Endothelial cell of umbilical vein (primary cell): ENCODE results near the gene CCDC194. TPM values are rescaled to one million over a fixed set of nuclear protein-coding genes. Genes with fewer than 3 reads are reported as not detected.
"Not testable (repeated sequence)": the region's sequence is repeated elsewhere in the genome, so short reads cannot be mapped to it uniquely, and the experiment has no call there.

Source experiments
- BruUV-seq: library from RNA; stranded (reverse); fragments of 400-500 nt; replicated peaks from 2 replicates; lab custom pipeline; 2021; lab: Mats Ljungman, UMichigan
- CTCF ChIA-PET: fragments of 300-600, 350-600 bp; sonication (Branson Sonifier 250); formaldehyde crosslinking; loops from one replicate; lab custom pipeline; 2021; ENCODE audit warnings: antibody characterized with exemption, inconsistent platforms; lab: Charles Lee
- POLR2A ChIA-PET: fragments of 300-600, 350-600 bp; sonication (Branson Sonifier 250); formaldehyde crosslinking; loops from one replicate; lab custom pipeline; 2021; ENCODE audit warnings: antibody characterized with exemption, inconsistent platforms; lab: Charles Lee
- DNase-seq: peaks from one replicate; pipeline ENCODE4 v3.0.0-alpha.2; 2011; ENCODE audit warnings: low read depth, low spot score
- FAIRE-seq: peaks from 2 replicates; lab custom pipeline; 2011; peaks lifted over from hg19 to GRCh38; lab: Jason Lieb, UNC
- H2AFZ ChIP-seq: 2 replicates; pipeline ENCODE4 v1.6.0; 2012; ENCODE audit warnings: low read depth, low read length, control low read depth, inconsistent platforms
- H3K27ac ChIP-seq: 2 replicates; pipeline ENCODE4 v1.5.1; 2011; ENCODE audit warnings: low read depth, mild to moderate bottlenecking, control low read depth, low read length, moderate library complexity; ENCODE audit not compliant: insufficient read depth
- H3K27me3 ChIP-seq, 2 experiments: 2 replicates each; pipeline versions ENCODE4 v1.6.0 to v1.6.1; 2011; ENCODE audit warnings: low read length in 2 of 2, mixed read lengths in 1 of 2; ENCODE audit not compliant: control insufficient read depth in 2 of 2, insufficient read depth in 2 of 2
- H3K36me3 ChIP-seq, 2 experiments: 2 replicates in 1 of 2; 3 replicates in 1 of 2; pipeline ENCODE4 v1.5.1; 2011; ENCODE audit warnings: low read length in 2 of 2, mild to moderate bottlenecking in 1 of 2, moderate library complexity in 1 of 2; ENCODE audit not compliant: control insufficient read depth in 2 of 2, insufficient read depth in 2 of 2; ENCODE audit errors: extremely low read depth in 1 of 2
- H3K4me1 ChIP-seq: 3 replicates; pipeline ENCODE4 v1.5.1; 2011; ENCODE audit warnings: mild to moderate bottlenecking, low read length; ENCODE audit not compliant: control insufficient read depth, insufficient read depth; ENCODE audit errors: extremely low read depth
- H3K4me2 ChIP-seq: 2 replicates; pipeline ENCODE4 v1.6.1; 2011; ENCODE audit warnings: low read length, control low read depth, mixed read lengths; ENCODE audit not compliant: insufficient read depth
- H3K4me3 ChIP-seq, 3 experiments: fragments of 200-600 bp in 1 of 3; sonication (generic), shearing (Covaris generic) in 1 of 3; replicated peaks in 1 of 3; 2 replicates each; pipeline ENCODE4 v1.5.1; 2011 to 2016; ENCODE audit warnings: control low read depth in 3 of 3, low read length in 3 of 3, mild to moderate bottlenecking in 2 of 3, inconsistent platforms in 1 of 3, low read depth in 1 of 3, moderate library complexity in 1 of 3; ENCODE audit not compliant: insufficient read depth in 1 of 3
- H3K79me2 ChIP-seq: 2 replicates; pipeline ENCODE4 v1.6.0; 2012; ENCODE audit warnings: low read length, inconsistent platforms; ENCODE audit not compliant: control insufficient read depth, insufficient read depth
- H3K9ac ChIP-seq: replicated peaks from 2 replicates; pipeline ENCODE3; 2011; ENCODE audit warnings: low read length, control low read depth; ENCODE audit not compliant: insufficient read depth; ENCODE audit errors: extremely low read depth
- H3K9me1 ChIP-seq: replicated peaks from 3 replicates; pipeline ENCODE4 v1.6.0; 2011; ENCODE audit warnings: mild to moderate bottlenecking, low read length; ENCODE audit not compliant: control insufficient read depth, insufficient read depth; ENCODE audit errors: extremely low read depth
- H3K9me3 ChIP-seq: replicated peaks from 2 replicates; pipeline ENCODE4 v1.5.1; 2012; ENCODE audit warnings: low read length, inconsistent platforms; ENCODE audit not compliant: control insufficient read depth, insufficient read depth
- H4K20me1 ChIP-seq: replicated peaks from 2 replicates; pipeline ENCODE3; 2011; ENCODE audit warnings: mild to moderate bottlenecking, low read length; ENCODE audit not compliant: control insufficient read depth, insufficient read depth; ENCODE audit errors: extremely low read depth
- CTCF ChIP-seq, 2 donors: IDR thresholded peaks; 1 replicate in 1 of 2; 2 replicates in 1 of 2; pipeline ENCODE4 v1.5.1; 2011; ENCODE audit warnings: low read length in 2 of 2, mild to moderate bottlenecking in 2 of 2, moderate library complexity in 2 of 2, control low read depth in 1 of 2, inconsistent platforms in 1 of 2, low read depth in 1 of 2; ENCODE audit not compliant: insufficient read depth in 1 of 2; ENCODE audit errors: extremely low read depth in 1 of 2
- EZH2 ChIP-seq: IDR thresholded peaks from 2 replicates; pipeline ENCODE4 v1.6.1; 2012; ENCODE audit warnings: borderline replicate concordance, low read depth, mild to moderate bottlenecking, moderate library complexity, low read length, inconsistent platforms; ENCODE audit not compliant: severe bottlenecking
- FOS ChIP-seq: IDR thresholded peaks from 2 replicates; pipeline ENCODE4 v1.6.1; 2011; ENCODE audit warnings: mild to moderate bottlenecking, low read length, moderate library complexity, borderline replicate concordance; ENCODE audit not compliant: insufficient read depth
- GATA2 ChIP-seq: IDR thresholded peaks from 2 replicates; pipeline ENCODE4 v1.7.0; 2011; ENCODE audit warnings: low read depth, mild to moderate bottlenecking, moderate library complexity, mixed read lengths, low read length; ENCODE audit not compliant: insufficient read length, insufficient read depth
- JUN ChIP-seq: IDR thresholded peaks from 2 replicates; pipeline ENCODE4 v1.6.1; 2011; ENCODE audit warnings: borderline replicate concordance, low read depth; ENCODE audit not compliant: insufficient read length, insufficient read depth
- MYC ChIP-seq: IDR thresholded peaks from one replicate; pipeline ENCODE4 v1.6.1; 2011; ENCODE audit warnings: mild to moderate bottlenecking, low read depth, low read length
- POLR2A ChIP-seq: IDR thresholded peaks from 2 replicates; pipeline ENCODE4 v1.6.1; 2012; ENCODE audit warnings: low read depth, mild to moderate bottlenecking, control low read depth, low read length
- POLR2AphosphoS5 ChIP-seq: IDR thresholded peaks from 2 replicates; pipeline ENCODE4 v1.6.1; 2012; ENCODE audit warnings: low read depth, mild to moderate bottlenecking, control low read depth, low read length, moderate library complexity; ENCODE audit not compliant: insufficient read depth
- dilution Hi-C: fragments of 300-500 bp; cut with MboI; formaldehyde crosslinking; loops from one replicate; pipeline ENCODE4 v1.15.0; 2019; ENCODE audit warnings: low sequenced_read_pairs; ENCODE audit not compliant: extremely low pct_ligation_motif_present
- intact Hi-C: fragments of 100-400 bp; cut with micrococcal nuclease; formaldehyde crosslinking; loops from one replicate; pipeline ENCODE4 v1.10.0; 2022
- polyA plus RNA-seq, 4 experiments: library from polyadenylated mRNA; depleted of rRNA in 3 of 4; stranded (reverse) in 3 of 4; unstranded in 1 of 4; fragments of >200 nt; gene quantifications; 2 replicates each; pipeline versions ENCODE4 v1.2.1 to v1.2.3, GENCODE V29; 2011 to 2012; ENCODE audit warnings: missing spikeins in 1 of 4
- total RNA-seq: library from RNA; stranded (reverse); gene quantifications from 2 replicates; pipeline ENCODE4 v1.2.3, GENCODE V29; 2021
- TF ChIP-seq, protein P1 (sequence below): IDR thresholded peaks from 2 replicates; pipeline ENCODE4 v1.6.1; 2011; ENCODE audit not compliant: insufficient read depth, insufficient read length

Gene CCDC194
- total and polyA plus RNA-seq, 2 donors (not counting 3 experiments of a cell fraction or from before 2014, with no cell fraction given), result 0.12 TPM; not detected in 1

- FAIRE-seq, H3K27ac ChIP-seq, H3K9me3 ChIP-seq, BruUV-seq, H3K4me1 ChIP-seq, H3K27me3 ChIP-seq, H2AFZ ChIP-seq, DNase-seq, H3K79me2 ChIP-seq, dilution Hi-C loops, H3K9ac ChIP-seq, H4K20me1 ChIP-seq, POLR2A ChIA-PET, H3K4me2 ChIP-seq, H3K4me3 ChIP-seq, H3K9me1 ChIP-seq, H3K36me3 ChIP-seq, intact Hi-C loops: not testable (repeated sequence)
- CTCF ChIA-PET, result interaction anchor here (0.6 kb wide), 1 partner anchor 59 kb away, joined by 3 read pairs; no protein-coding TSS in a partner anchor
Measured at GRCh38 chr19:17363852-17364605, 30.0 kb downstream of the CCDC194 start.

DNA sequence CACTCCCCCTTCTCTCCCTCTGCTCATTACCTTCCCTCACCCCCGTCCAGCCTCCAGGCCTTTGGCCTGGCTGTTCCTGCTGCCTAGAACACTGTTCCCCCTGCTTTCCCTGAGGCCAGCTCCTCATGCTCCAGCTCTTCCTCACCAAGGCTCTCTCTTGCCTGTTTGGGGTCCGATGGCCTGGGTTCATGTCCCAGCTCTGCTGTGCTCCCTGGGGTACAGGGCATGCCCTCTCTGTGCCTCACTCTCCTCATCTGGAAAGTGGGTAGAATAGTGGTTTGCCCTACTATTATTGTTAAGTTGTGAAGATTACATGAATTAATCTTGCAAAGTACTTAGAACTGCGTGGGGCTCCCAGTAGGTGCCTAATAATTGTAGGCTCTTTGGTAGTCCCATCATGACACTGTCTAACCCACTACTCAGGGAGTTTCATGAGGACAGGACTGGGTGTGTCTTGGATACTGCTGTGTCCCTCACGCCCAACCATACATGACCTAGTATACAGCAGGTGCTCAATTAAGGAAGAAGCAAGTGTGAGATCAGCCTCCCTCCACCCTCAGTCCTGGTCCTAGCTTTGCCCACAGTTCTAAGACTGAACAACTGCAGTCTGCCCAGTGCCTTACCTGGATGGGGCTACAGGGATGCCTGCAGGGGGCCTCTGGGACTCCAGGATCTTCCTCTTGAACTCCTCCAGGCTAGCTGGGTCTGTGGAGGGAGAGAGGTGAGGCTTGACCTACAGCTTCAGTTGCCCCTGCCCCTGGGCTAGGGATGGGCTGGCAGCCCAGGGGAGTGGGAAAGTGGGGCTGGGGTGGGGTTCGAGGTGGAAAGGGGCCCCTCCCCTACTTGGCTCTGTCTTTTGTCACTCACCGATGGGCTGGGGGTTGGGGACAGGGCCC is 33.8 kb downstream of the CCDC194 start:
- no peaks in the 10 kb centered on the region for H3K9me1 ChIP-seq
- no peaks in the 10 kb centered on the region for H3K36me3 ChIP-seq
- no TSS peak for BruUV-seq
- no peaks in the 10 kb centered on the region for H3K4me1 ChIP-seq
- no peak for FAIRE-seq
- H2AFZ ChIP-seq, result no peak overlapping the region
- DNase-seq, result no peak
- no peak overlapping the region for H3K27ac ChIP-seq
- no peak overlapping the region for H3K9ac ChIP-seq
- peaks cover 0 to 3% of the 10 kb centered on the region in 2 experiments for H3K27me3 ChIP-seq
- H3K9me3 ChIP-seq, result no peaks in the 10 kb centered on the region
- H3K4me2 ChIP-seq, result no peak overlapping the region
- ChIA-PET CTCF (interaction anchor here (1.3 to 1.5 kb wide), 2 partner anchors 25 to 26 kb away, joined by 4 to 5 read pairs; no protein-coding TSS in a partner anchor), POLR2A (no interaction called here)
- H4K20me1 ChIP-seq, result no peaks in the 10 kb centered on the region
- TF ChIP-seq POLR2A (no peak), GATA2 (no peak), POLR2AphosphoS5 (no peak), MYC (no peak), JUN (no peak), EZH2 (no peak), CTCF (IDR thresholded peaks at IDR 0.05; ENCODE audit: extremely low read depth in 1 of 2, insufficient read depth in 1 of 2, low read depth in 1 of 2, low read length in 2 of 2) (no peak), FOS (no peak)
- TF ChIP-seq, protein P1, sequence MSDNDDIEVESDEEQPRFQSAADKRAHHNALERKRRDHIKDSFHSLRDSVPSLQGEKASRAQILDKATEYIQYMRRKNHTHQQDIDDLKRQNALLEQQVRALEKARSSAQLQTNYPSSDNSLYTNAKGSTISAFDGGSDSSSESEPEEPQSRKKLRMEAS, result no peak
- intact Hi-C loops, result no loop called here
- no peak overlapping the region for H3K4me3 ChIP-seq
- dilution Hi-C loops, result no loop called here
- H3K79me2 ChIP-seq, result no peaks in the 10 kb centered on the region
